ENCODE results near the gene EMC9.

DNA sequence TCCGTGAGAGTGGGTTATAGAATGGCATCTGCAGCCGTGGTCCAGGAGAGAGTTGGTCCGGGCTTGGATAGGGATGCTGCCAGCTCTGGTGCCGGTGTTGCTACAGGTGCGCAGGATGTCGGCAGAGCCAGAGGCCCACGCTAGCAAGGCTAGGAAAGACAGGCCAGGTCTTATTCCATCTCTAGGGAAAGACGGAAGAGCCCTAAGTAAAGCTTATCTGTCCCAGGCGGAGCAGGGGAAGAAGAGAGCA is 5.9 kb downstream of the EMC9 start:
- TF ChIP-seq EZH2 (IDR thresholded peaks at IDR 0.05; ENCODE audit: insufficient read depth, low read length), result no peak
- TF ChIP-seq, protein P1, sequence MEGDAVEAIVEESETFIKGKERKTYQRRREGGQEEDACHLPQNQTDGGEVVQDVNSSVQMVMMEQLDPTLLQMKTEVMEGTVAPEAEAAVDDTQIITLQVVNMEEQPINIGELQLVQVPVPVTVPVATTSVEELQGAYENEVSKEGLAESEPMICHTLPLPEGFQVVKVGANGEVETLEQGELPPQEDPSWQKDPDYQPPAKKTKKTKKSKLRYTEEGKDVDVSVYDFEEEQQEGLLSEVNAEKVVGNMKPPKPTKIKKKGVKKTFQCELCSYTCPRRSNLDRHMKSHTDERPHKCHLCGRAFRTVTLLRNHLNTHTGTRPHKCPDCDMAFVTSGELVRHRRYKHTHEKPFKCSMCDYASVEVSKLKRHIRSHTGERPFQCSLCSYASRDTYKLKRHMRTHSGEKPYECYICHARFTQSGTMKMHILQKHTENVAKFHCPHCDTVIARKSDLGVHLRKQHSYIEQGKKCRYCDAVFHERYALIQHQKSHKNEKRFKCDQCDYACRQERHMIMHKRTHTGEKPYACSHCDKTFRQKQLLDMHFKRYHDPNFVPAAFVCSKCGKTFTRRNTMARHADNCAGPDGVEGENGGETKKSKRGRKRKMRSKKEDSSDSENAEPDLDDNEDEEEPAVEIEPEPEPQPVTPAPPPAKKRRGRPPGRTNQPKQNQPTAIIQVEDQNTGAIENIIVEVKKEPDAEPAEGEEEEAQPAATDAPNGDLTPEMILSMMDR (IDR thresholded peaks at IDR 0.05; ENCODE audit: insufficient read depth, low read depth, low read length), result no peak
